Neural progenitor cell (in vitro differentiated cells): ENCODE measurements around the gene SCFD2. TPM values are rescaled to one million over a fixed set of nuclear protein-coding genes. Genes with fewer than 3 reads are reported as not detected.
"Not testable (repeated sequence)": the region's sequence is repeated elsewhere in the genome, so short reads cannot be mapped to it uniquely, and the experiment has no call there.

Experiments used
- DNase-seq: peaks from one replicate; pipeline ENCODE4 v3.0.0-alpha.2; 2016; ENCODE audit warnings: low spot score
- H2AFZ ChIP-seq: fragments of 200-600 bp; sonication (generic); replicated peaks from 2 replicates; pipeline ENCODE4 v1.6.1; 2016; ENCODE audit warnings: antibody characterized with exemption
- H3F3A ChIP-seq: fragments of 200-600 bp; sonication (generic); 2 replicates; pipeline ENCODE4 v1.6.1; 2016; ENCODE audit warnings: antibody characterized with exemption, low read depth
- H3K27ac ChIP-seq: fragments of 200-600 bp; sonication (generic); 2 replicates; pipeline ENCODE4 v1.5.1; 2016; ENCODE audit warnings: mild to moderate bottlenecking
- H3K27me3 ChIP-seq: fragments of 200-600 bp; sonication (generic); 2 replicates; pipeline ENCODE4 v1.6.1; 2016; ENCODE audit warnings: mild to moderate bottlenecking, moderate library complexity
- H3K36me3 ChIP-seq: fragments of 200-600 bp; sonication (generic); 2 replicates; pipeline ENCODE4 v1.5.1; 2016
- H3K4me1 ChIP-seq: fragments of 200-600 bp; sonication (generic); 2 replicates; pipeline ENCODE4 v1.6.1; 2016; ENCODE audit warnings: mixed run types
- H3K4me2 ChIP-seq: fragments of 200-600 bp; sonication (generic); 2 replicates; pipeline ENCODE4 v1.6.1; 2016
- H3K4me3 ChIP-seq: fragments of 200-600 bp; sonication (generic); 2 replicates; pipeline ENCODE4 v1.5.1; 2016
- H3K79me2 ChIP-seq: fragments of 200-600 bp; sonication (generic); 2 replicates; pipeline ENCODE4 v1.6.1; 2016; ENCODE audit warnings: low read depth
- H3K9ac ChIP-seq: fragments of 200-600 bp; sonication (generic); 2 replicates; pipeline ENCODE4 v1.6.1; 2016
- H3K9me3 ChIP-seq: fragments of 200-600 bp; sonication (generic); 2 replicates; pipeline ENCODE4 v1.5.1; 2016; ENCODE audit warnings: low read depth
- H4K20me1 ChIP-seq: fragments of 200-600 bp; sonication (generic); 2 replicates; pipeline ENCODE4 v1.6.1; 2016; ENCODE audit warnings: low read depth
- H3K27ac Mint-ChIP-seq: 3 replicates; pipeline ENCODE4 v1.8.0; 2021; ENCODE audit warnings: mixed read lengths
- H3K27me3 Mint-ChIP-seq: 2 replicates; pipeline ENCODE4 v1.8.0; 2022; ENCODE audit warnings: low read depth, mild to moderate bottlenecking, inconsistent platforms, moderate library complexity, mixed read lengths; ENCODE audit not compliant: insufficient read depth
- H3K36me3 Mint-ChIP-seq: 3 replicates; pipeline ENCODE4 v1.8.0; 2021; ENCODE audit warnings: mixed read lengths
- H3K4me1 Mint-ChIP-seq: 3 replicates; pipeline ENCODE4 v1.8.0; 2021; ENCODE audit warnings: mixed read lengths
- H3K4me3 Mint-ChIP-seq: 3 replicates; pipeline ENCODE4 v1.8.0; 2021; ENCODE audit warnings: mild to moderate bottlenecking, moderate library complexity, mixed read lengths
- H3K9me3 Mint-ChIP-seq: 3 replicates; pipeline ENCODE4 v1.8.0; 2020; ENCODE audit warnings: mixed read lengths
- EZH2 ChIP-seq: fragments of 200-600 bp; sonication (generic); IDR thresholded peaks from 2 replicates; pipeline ENCODE4 v1.6.1; 2017; ENCODE audit warnings: antibody characterized with exemption, mild to moderate bottlenecking, moderate library complexity
- EZH2phosphoT487 ChIP-seq: fragments of 200-600 bp; sonication (generic); IDR thresholded peaks from 2 replicates; pipeline ENCODE4 v1.6.1; 2017; ENCODE audit warnings: antibody characterized with exemption
- total RNA-seq: library from RNA; depleted of rRNA; stranded (reverse); fragments of >200 nt; gene quantifications from 2 replicates; pipeline ENCODE4 v1.2.3, GENCODE V29; 2015; ENCODE audit warnings: low replicate concordance
- TF ChIP-seq, protein P1 (sequence below): fragments of 200-600 bp; sonication (generic); IDR thresholded peaks from 2 replicates; pipeline ENCODE4 v1.5.1; 2017; ENCODE audit warnings: antibody characterized with exemption, mild to moderate bottlenecking

The SCFD2 gene
- total RNA-seq, 1 donor from 2014 or later = 4.8 TPM

DNA sequence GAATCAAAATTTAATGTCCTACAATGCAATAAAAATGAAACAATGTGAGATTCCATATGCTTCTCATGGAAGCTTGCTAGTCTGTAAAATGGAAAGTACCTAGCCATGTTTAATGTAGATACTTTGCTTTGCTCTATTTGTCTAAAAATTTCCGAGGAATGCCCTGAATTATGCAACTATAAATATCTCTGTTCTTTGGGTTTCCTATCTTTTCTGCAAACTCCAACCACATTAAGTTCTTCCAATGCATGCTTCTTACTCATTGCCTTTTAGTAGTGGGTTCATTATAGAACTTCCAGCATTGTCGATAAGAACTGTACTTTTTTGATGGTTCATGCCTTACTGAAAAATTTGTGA, 325.4 kb downstream of the SCFD2 start:
- no peak overlapping the region for H3K4me3 Mint-ChIP-seq
- no peak overlapping the region for H3K4me3 ChIP-seq
- no peaks in the 10 kb centered on the region for H3F3A ChIP-seq
- no peaks in the 10 kb centered on the region for H3K27me3 Mint-ChIP-seq
- H3K36me3 Mint-ChIP-seq = no peaks in the 10 kb centered on the region
- no peak overlapping the region for H3K27ac ChIP-seq
- no peaks in the 10 kb centered on the region for H3K79me2 ChIP-seq
- peaks cover 8% of the 10 kb centered on the region for H3K4me1 ChIP-seq
- H4K20me1 ChIP-seq = no peaks in the 10 kb centered on the region
- no peak overlapping the region for H3K4me2 ChIP-seq
- no peaks in the 10 kb centered on the region for H3K9me3 ChIP-seq
- H3K27ac Mint-ChIP-seq = no peak overlapping the region
- H3K36me3 ChIP-seq = no peaks in the 10 kb centered on the region
- H2AFZ ChIP-seq = no peak overlapping the region
- DNase-seq = no peak
- peaks cover 5% of the 10 kb centered on the region for H3K9me3 Mint-ChIP-seq
- TF ChIP-seq, protein P1, sequence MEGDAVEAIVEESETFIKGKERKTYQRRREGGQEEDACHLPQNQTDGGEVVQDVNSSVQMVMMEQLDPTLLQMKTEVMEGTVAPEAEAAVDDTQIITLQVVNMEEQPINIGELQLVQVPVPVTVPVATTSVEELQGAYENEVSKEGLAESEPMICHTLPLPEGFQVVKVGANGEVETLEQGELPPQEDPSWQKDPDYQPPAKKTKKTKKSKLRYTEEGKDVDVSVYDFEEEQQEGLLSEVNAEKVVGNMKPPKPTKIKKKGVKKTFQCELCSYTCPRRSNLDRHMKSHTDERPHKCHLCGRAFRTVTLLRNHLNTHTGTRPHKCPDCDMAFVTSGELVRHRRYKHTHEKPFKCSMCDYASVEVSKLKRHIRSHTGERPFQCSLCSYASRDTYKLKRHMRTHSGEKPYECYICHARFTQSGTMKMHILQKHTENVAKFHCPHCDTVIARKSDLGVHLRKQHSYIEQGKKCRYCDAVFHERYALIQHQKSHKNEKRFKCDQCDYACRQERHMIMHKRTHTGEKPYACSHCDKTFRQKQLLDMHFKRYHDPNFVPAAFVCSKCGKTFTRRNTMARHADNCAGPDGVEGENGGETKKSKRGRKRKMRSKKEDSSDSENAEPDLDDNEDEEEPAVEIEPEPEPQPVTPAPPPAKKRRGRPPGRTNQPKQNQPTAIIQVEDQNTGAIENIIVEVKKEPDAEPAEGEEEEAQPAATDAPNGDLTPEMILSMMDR = no peak
- no peak for TF ChIP-seq EZH2
- TF ChIP-seq EZH2phosphoT487 = no peak
- no peaks in the 10 kb centered on the region for H3K27me3 ChIP-seq
- peaks cover 11% of the 10 kb centered on the region for H3K4me1 Mint-ChIP-seq
- H3K9ac ChIP-seq = no peak overlapping the region

DNA sequence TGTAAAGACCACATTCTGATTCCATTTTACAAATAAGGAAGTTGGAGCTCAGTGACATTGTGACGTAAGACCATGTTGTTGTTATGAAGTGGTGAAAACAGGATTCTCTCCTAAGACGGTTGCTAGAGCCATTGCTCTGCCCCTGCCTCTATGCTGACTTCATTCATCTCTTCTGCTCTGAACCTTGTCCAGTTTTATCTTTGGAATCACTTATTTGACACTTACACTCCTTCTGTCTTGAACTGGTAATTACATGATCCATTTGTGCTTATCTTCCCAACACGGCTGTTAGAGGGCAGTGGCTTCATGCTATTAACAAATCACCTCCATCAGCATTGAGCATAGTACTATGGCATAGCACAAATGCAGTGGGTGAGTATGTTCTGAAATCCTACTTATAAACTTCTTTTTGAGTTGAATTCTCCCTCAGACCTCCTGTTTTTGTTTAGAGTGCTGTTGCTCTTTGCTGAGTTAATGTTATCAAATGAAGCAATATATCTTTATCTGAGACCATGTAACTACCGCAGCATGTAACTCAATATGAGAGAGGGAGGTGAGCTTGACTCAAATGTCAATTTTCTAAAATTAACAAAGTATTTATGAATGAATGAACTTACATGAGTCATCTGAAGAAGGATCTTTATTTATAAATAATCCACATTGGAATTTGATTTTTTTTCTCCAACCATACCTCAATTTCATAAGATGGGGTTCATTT, 326.0 kb downstream of the SCFD2 start:
- Mint-ChIP-seq H3K4me3 (no peak overlapping the region), H3K4me1 (peaks cover 11% of the 10 kb centered on the region), H3K9me3 (peaks cover 10% of the 10 kb centered on the region), H3K27ac (no peak overlapping the region), H3K27me3 (no peaks in the 10 kb centered on the region), H3K36me3 (no peaks in the 10 kb centered on the region)
- Histone ChIP-seq H4K20me1 (no peaks in the 10 kb centered on the region), H3F3A (no peaks in the 10 kb centered on the region), H3K79me2 (no peaks in the 10 kb centered on the region), H3K36me3 (no peaks in the 10 kb centered on the region), H3K27me3 (no peaks in the 10 kb centered on the region), H3K4me2 (no peak overlapping the region), H3K4me3 (no peak overlapping the region), H3K9ac (no peak overlapping the region), H2AFZ (no peak overlapping the region), H3K27ac (no peak overlapping the region), H3K9me3 (no peaks in the 10 kb centered on the region), H3K4me1 (peaks cover 8% of the 10 kb centered on the region)
- DNase-seq = no peak
- TF ChIP-seq, protein P1 = no peak

DNA sequence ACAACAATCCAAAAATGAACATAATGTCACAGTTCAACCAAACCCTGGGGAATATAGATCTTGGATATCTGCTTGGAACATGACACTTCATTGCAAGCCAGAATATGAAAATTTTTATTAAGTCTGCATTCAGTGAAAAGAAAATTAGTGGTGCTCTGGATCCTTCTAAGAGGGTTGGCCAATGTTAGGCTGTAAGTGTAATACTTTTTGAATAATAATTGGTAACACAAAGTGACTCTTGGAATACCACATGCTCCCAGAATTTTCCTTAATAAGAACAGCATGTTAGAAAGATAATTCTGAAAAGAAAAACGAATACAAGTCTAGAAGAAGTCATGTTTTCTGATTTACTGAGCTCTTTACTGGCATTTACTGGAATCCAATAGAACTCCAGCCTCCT, 328.0 kb downstream of the SCFD2 start:
- H3K36me3 Mint-ChIP-seq = no peaks in the 10 kb centered on the region
- Histone ChIP-seq H3K79me2 (no peaks in the 10 kb centered on the region), H3K9ac (no peak overlapping the region), H3K9me3 (no peaks in the 10 kb centered on the region), H3F3A (no peaks in the 10 kb centered on the region), H3K4me1 (no peaks in the 10 kb centered on the region), H2AFZ (no peak overlapping the region), H4K20me1 (no peaks in the 10 kb centered on the region), H3K4me2 (no peak overlapping the region), H3K27me3 (no peaks in the 10 kb centered on the region), H3K4me3 (no peak overlapping the region), H3K27ac (no peak overlapping the region), H3K36me3 (no peaks in the 10 kb centered on the region)
- DNase-seq = no peak
- TF ChIP-seq, protein P1 = no peak
- TF ChIP-seq EZH2phosphoT487 (no peak), EZH2 (no peak)
- H3K27ac Mint-ChIP-seq = no peak overlapping the region
- no peak overlapping the region for H3K4me3 Mint-ChIP-seq
- peaks cover 23% of the 10 kb centered on the region for H3K9me3 Mint-ChIP-seq
- no peaks in the 10 kb centered on the region for H3K4me1 Mint-ChIP-seq
- peaks cover under 1% of the 10 kb centered on the region for H3K27me3 Mint-ChIP-seq

DNA sequence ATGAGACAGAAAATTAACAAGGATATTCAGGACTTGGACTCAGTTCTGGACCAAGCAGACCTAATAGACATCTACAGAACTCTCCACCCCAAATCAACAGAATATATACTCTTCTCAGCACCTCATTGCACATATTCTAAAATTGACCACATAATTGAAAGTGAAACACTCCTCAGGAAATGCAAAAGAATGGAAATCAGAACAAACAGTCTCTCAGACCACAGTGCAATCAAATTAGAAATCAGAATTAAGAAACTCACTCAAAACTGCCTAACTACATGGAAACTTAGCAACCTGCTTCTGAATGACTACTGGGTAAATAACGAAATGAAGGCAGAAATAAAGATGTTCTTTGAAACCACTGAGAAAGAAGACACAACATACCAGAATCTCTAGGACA, 333.0 kb downstream of the SCFD2 start:
- H3K27ac Mint-ChIP-seq, H3K9ac ChIP-seq, H3F3A ChIP-seq, H4K20me1 ChIP-seq, H3K4me1 Mint-ChIP-seq, H3K9me3 ChIP-seq, H3K27me3 Mint-ChIP-seq, H3K27me3 ChIP-seq, H3K4me3 ChIP-seq, H3K79me2 ChIP-seq, H3K36me3 ChIP-seq, H3K36me3 Mint-ChIP-seq, H3K4me1 ChIP-seq, H2AFZ ChIP-seq, H3K27ac ChIP-seq, H3K4me3 Mint-ChIP-seq, H3K4me2 ChIP-seq, DNase-seq: not testable (repeated sequence)
- peaks cover 24% of the 10 kb centered on the region for H3K9me3 Mint-ChIP-seq
